GM23338 (cell line): ENCODE data around the gene PNPLA2.

ENCODE experiments used
- CREB1 ChIP-seq: fragments of 250-450 bp; sonication (Bioruptor Pico); IDR thresholded peaks from 2 replicates; pipeline ENCODE4 v1.5.0; 2020; ENCODE audit warnings: low read depth, mild to moderate bottlenecking, moderate library complexity
- EZH2 ChIP-seq: fragments of 200-600 bp; sonication (generic); IDR thresholded peaks from one replicate; pipeline ENCODE4 v1.8.0; 2017; ENCODE audit warnings: antibody characterized with exemption, mild to moderate bottlenecking, low read depth; ENCODE audit not compliant: unreplicated experiment
- EZH2phosphoT487 ChIP-seq: fragments of 200-600 bp; sonication (generic); IDR thresholded peaks from one replicate; pipeline ENCODE4 v1.8.1; 2018; ENCODE audit warnings: antibody characterized with exemption; ENCODE audit not compliant: unreplicated experiment
- JUNB ChIP-seq: IDR thresholded peaks from one replicate; pipeline ENCODE4 v1.6.1; 2016; ENCODE audit warnings: antibody characterized with exemption; ENCODE audit not compliant: unreplicated experiment
- NANOG ChIP-seq: IDR thresholded peaks from 2 replicates; pipeline ENCODE4 v1.6.1; 2016; ENCODE audit warnings: antibody characterized with exemption, borderline replicate concordance
- POLR2AphosphoS5 ChIP-seq: IDR thresholded peaks from 2 replicates; pipeline ENCODE4 v1.6.1; 2016; ENCODE audit warnings: antibody characterized with exemption, low read depth
- TF ChIP-seq, protein P1 (sequence below), 2 experiments: fragments of 200-600 bp in 1 of 2; sonication (generic) in 1 of 2; conservative IDR thresholded peaks; 2 replicates each; pipeline versions ENCODE4 v1.5.1 to v1.6.1; 2016 to 2017; ENCODE audit warnings: antibody characterized with exemption in 2 of 2, low read depth in 2 of 2, mild to moderate bottlenecking in 2 of 2, moderate library complexity in 1 of 2
- TF ChIP-seq, protein P2 (sequence below): IDR thresholded peaks from one replicate; pipeline ENCODE4 v1.6.1; 2018; ENCODE audit warnings: antibody characterized with exemption; ENCODE audit not compliant: unreplicated experiment

DNA sequence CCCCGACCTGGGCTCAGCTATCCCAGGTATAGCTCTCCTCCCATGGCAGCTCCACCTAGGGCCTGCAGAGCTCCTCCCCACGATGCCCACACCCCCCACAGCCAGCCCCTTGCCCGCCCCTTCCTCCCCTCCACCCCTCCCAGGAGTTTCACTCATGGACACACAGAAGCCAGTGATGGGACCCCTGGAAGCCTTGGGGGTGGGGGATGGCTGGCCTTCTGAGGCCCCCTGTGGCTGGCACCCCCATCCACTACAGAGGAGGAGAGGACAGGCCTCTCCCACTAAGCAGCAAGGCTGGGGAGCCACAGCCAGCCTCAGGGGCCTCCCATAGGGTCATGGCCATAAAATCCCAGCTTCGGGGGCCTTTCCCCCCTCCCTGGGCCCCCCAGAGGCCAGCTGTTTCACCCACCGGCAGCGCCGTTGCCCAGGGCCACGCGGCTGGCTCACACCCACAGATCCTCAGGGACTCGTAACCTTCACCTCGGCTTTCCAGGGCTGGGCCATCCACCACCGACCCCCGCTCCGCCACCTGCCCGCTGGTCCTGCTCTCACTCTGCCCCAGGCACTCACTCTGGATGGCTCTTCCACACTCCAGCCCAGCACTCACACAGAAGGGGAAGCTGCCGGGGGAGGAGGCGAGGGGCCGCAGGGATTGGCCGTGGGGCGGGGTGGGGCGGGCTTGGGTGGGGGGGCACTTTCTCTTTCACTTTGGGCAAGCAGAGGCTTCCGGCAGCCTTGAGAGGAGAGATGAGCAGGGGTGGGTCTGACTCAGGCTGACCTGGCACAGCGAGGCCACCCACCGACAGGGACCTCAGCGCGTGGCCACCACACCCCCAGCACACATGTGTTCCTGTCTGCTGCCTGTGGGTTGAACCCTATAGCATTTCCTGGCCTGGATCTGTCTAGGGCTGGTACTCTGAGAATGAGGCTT is 22.8 kb upstream of the PNPLA2 start:
- TF ChIP-seq, protein P1, sequence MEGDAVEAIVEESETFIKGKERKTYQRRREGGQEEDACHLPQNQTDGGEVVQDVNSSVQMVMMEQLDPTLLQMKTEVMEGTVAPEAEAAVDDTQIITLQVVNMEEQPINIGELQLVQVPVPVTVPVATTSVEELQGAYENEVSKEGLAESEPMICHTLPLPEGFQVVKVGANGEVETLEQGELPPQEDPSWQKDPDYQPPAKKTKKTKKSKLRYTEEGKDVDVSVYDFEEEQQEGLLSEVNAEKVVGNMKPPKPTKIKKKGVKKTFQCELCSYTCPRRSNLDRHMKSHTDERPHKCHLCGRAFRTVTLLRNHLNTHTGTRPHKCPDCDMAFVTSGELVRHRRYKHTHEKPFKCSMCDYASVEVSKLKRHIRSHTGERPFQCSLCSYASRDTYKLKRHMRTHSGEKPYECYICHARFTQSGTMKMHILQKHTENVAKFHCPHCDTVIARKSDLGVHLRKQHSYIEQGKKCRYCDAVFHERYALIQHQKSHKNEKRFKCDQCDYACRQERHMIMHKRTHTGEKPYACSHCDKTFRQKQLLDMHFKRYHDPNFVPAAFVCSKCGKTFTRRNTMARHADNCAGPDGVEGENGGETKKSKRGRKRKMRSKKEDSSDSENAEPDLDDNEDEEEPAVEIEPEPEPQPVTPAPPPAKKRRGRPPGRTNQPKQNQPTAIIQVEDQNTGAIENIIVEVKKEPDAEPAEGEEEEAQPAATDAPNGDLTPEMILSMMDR (conservative IDR thresholded peaks at IDR 0.05; ENCODE audit: low read depth in 2 of 2) = no peak
- no peak for TF ChIP-seq POLR2AphosphoS5
- no peak for TF ChIP-seq EZH2
- TF ChIP-seq, protein P2, sequence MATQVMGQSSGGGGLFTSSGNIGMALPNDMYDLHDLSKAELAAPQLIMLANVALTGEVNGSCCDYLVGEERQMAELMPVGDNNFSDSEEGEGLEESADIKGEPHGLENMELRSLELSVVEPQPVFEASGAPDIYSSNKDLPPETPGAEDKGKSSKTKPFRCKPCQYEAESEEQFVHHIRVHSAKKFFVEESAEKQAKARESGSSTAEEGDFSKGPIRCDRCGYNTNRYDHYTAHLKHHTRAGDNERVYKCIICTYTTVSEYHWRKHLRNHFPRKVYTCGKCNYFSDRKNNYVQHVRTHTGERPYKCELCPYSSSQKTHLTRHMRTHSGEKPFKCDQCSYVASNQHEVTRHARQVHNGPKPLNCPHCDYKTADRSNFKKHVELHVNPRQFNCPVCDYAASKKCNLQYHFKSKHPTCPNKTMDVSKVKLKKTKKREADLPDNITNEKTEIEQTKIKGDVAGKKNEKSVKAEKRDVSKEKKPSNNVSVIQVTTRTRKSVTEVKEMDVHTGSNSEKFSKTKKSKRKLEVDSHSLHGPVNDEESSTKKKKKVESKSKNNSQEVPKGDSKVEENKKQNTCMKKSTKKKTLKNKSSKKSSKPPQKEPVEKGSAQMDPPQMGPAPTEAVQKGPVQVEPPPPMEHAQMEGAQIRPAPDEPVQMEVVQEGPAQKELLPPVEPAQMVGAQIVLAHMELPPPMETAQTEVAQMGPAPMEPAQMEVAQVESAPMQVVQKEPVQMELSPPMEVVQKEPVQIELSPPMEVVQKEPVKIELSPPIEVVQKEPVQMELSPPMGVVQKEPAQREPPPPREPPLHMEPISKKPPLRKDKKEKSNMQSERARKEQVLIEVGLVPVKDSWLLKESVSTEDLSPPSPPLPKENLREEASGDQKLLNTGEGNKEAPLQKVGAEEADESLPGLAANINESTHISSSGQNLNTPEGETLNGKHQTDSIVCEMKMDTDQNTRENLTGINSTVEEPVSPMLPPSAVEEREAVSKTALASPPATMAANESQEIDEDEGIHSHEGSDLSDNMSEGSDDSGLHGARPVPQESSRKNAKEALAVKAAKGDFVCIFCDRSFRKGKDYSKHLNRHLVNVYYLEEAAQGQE = no peak
- TF ChIP-seq EZH2phosphoT487 = no peak
- TF ChIP-seq CREB1 (CRISPR knock-in tag) = no peak
- TF ChIP-seq NANOG = no peak
- TF ChIP-seq JUNB = no peak
